HCT116 (cell line): Measurements from ENCODE around the gene CEP120. TPM values are rescaled to one million over a fixed set of nuclear protein-coding genes. Genes with fewer than 3 reads are reported as not detected.

Experiments
- ATAC-seq: fragments of 200-7000 bp; cut with Tn5 transposase; 2 replicates; pipeline ENCODE4 v1.9.1; 2020; ENCODE audit warnings: mild to moderate bottlenecking, moderate library complexity
- BruUV-seq: library from RNA; stranded (reverse); fragments of 400-500 nt; replicated peaks from 2 replicates; lab custom pipeline; 2021; lab: Mats Ljungman, UMichigan
- CTCF ChIA-PET: fragments of 300-600 bp; sonication (Branson Sonifier 250); formaldehyde crosslinking; loops from one replicate; lab custom pipeline; 2021; ENCODE audit warnings: antibody characterized with exemption; lab: Charles Lee
- POLR2A ChIA-PET: fragments of 300-600, 350-600 bp; sonication (Branson Sonifier 250); formaldehyde crosslinking; loops from one replicate; lab custom pipeline; 2021; ENCODE audit warnings: antibody characterized with exemption; lab: Charles Lee
- RAD21 ChIA-PET, 2 experiments: fragments of 300-600 bp; sonication (Branson Sonifier 250); formaldehyde crosslinking; loops; one replicate each; lab custom pipeline; 2023; ENCODE audit warnings: low total read pairs in 2 of 2; ENCODE audit not compliant: uncharacterized antibody in 2 of 2, unreplicated experiment in 2 of 2, low non-redundant PET in 1 of 2; lab: Charles Lee
- DNase-seq: peaks from one replicate; pipeline ENCODE4 v3.0.0-alpha.2; 2010; ENCODE audit warnings: low read depth, low spot score
- H2AFZ ChIP-seq: fragments of 200-600 bp; shearing (Covaris generic), sonication (generic); 2 replicates; pipeline ENCODE4 v1.6.1; 2017; ENCODE audit warnings: low read depth, mixed run types, mixed read lengths, antibody characterized with exemption, low read length; ENCODE audit not compliant: poor library complexity, severe bottlenecking
- H3K27ac ChIP-seq: 2 replicates; pipeline ENCODE4 v1.5.1; 2012; ENCODE audit warnings: low read depth, low read length
- H3K27me3 ChIP-seq: fragments of 200-600 bp; sonication (generic); 2 replicates; pipeline ENCODE4 v1.6.1; 2016; ENCODE audit warnings: mixed run types, low read length, mixed read lengths; ENCODE audit not compliant: insufficient read depth
- H3K36me3 ChIP-seq, 2 experiments: fragments of 200-500 bp in 1 of 2; fragments of 200-600 bp in 1 of 2; sonication (Bioruptor generic) in 1 of 2; sonication (generic) in 1 of 2; 2 replicates each; pipeline versions ENCODE4 v1.5.1 to v1.6.1; 2014 to 2016; ENCODE audit warnings: low read length in 2 of 2, inconsistent platforms in 1 of 2, mixed read lengths in 1 of 2, mixed run types in 1 of 2; ENCODE audit not compliant: insufficient read depth in 2 of 2, control insufficient read depth in 1 of 2
- H3K4me1 ChIP-seq, 2 experiments: fragments of 200-600 bp in 1 of 2; sonication (generic) in 1 of 2; 2 replicates each; pipeline versions ENCODE4 v1.5.1 to v1.6.1; 2012 to 2017; ENCODE audit warnings: low read length in 2 of 2, inconsistent platforms in 1 of 2, mild to moderate bottlenecking in 1 of 2, mixed read lengths in 1 of 2, mixed run types in 1 of 2, moderate library complexity in 1 of 2; ENCODE audit not compliant: insufficient read depth in 2 of 2, control insufficient read depth in 1 of 2
- H3K4me2 ChIP-seq: fragments of 200-600 bp; sonication (generic); 2 replicates; pipeline ENCODE4 v1.6.1; 2017; ENCODE audit warnings: mixed run types, low read length, mixed read lengths
- H3K4me3 ChIP-seq, 2 experiments: fragments of 200-600 bp in 1 of 2; sonication (generic) in 1 of 2; replicated peaks in 1 of 2; 2 replicates each; pipeline ENCODE4 v1.5.1; 2011 to 2016; ENCODE audit warnings: low read length in 2 of 2, control low read depth in 1 of 2, low read depth in 1 of 2, mild to moderate bottlenecking in 1 of 2, mixed read lengths in 1 of 2, mixed run types in 1 of 2
- H3K79me2 ChIP-seq: fragments of 200-600 bp; sonication (generic); 2 replicates; pipeline ENCODE4 v1.6.1; 2017; ENCODE audit warnings: mild to moderate bottlenecking, mixed run types, low read length, moderate library complexity, mixed read lengths; ENCODE audit not compliant: insufficient read depth
- H3K9ac ChIP-seq: fragments of 200-600 bp; sonication (generic); 2 replicates; pipeline ENCODE4 v1.6.1; 2016; ENCODE audit warnings: low read length, mixed read lengths
- H3K9me2 ChIP-seq: fragments of 200-600 bp; sonication (generic), shearing (Covaris generic); 2 replicates; pipeline ENCODE4 v1.6.1; 2017; ENCODE audit warnings: mixed run types, mild to moderate bottlenecking, moderate library complexity; ENCODE audit not compliant: insufficient read depth
- H3K9me3 ChIP-seq, 2 experiments: fragments of 200-500 bp in 1 of 2; fragments of 200-600 bp in 1 of 2; sonication (Bioruptor generic) in 1 of 2; sonication (generic) in 1 of 2; 2 replicates each; pipeline ENCODE4 v1.6.1; 2014 to 2017; ENCODE audit warnings: low read length in 2 of 2, mixed read lengths in 2 of 2, inconsistent platforms in 1 of 2, low read depth in 1 of 2, mild to moderate bottlenecking in 1 of 2, mixed run types in 1 of 2, moderate library complexity in 1 of 2; ENCODE audit not compliant: control insufficient read depth in 1 of 2, insufficient read depth in 1 of 2
- H4K20me1 ChIP-seq: fragments of 200-600 bp; sonication (generic), shearing (Covaris generic); 2 replicates; pipeline ENCODE4 v1.6.1; 2017; ENCODE audit warnings: mixed run types, mild to moderate bottlenecking, moderate library complexity; ENCODE audit not compliant: insufficient read depth
- CTCF ChIP-seq, 3 experiments: fragments of 200-600 bp in 1 of 3; sonication (generic) in 1 of 3; IDR thresholded peaks in 2 of 3; conservative IDR thresholded peaks in 1 of 3; 2 replicates each; pipeline ENCODE4 v1.5.1; 2012 to 2017; ENCODE audit warnings: low read depth in 2 of 3, low read length in 2 of 3, antibody characterized with exemption in 1 of 3, borderline replicate concordance in 1 of 3, control low read depth in 1 of 3, mild to moderate bottlenecking in 1 of 3, mixed read lengths in 1 of 3, mixed run types in 1 of 3, moderate library complexity in 1 of 3; ENCODE audit not compliant: insufficient read depth in 1 of 3
- EZH2phosphoT487 ChIP-seq: fragments of 200-600 bp; IDR thresholded peaks from 2 replicates; pipeline ENCODE4 v1.6.1; 2018; ENCODE audit warnings: antibody characterized with exemption, borderline replicate concordance
- POLR2A ChIP-seq: IDR thresholded peaks from 2 replicates; pipeline ENCODE4 v1.7.0; 2011; ENCODE audit warnings: borderline replicate concordance; ENCODE audit not compliant: insufficient read depth, insufficient read length; ENCODE audit errors: extremely low read depth
- POLR2AphosphoS5 ChIP-seq: IDR thresholded peaks from 2 replicates; pipeline ENCODE4 v1.6.1; 2011; ENCODE audit warnings: mild to moderate bottlenecking, low read depth, low read length, moderate library complexity
- ZFX ChIP-seq: fragments of 450-650 bp; IDR thresholded peaks from 2 replicates; pipeline ENCODE4 v1.6.1; 2017
- intact Hi-C: fragments of 100-400 bp; cut with micrococcal nuclease; formaldehyde crosslinking; loops from 2 replicates; pipeline ENCODE4 v1.10.0; 2022
- total RNA-seq: library from RNA; stranded (reverse); gene quantifications from one replicate; pipeline ENCODE4 v1.2.1, GENCODE V29; 2021; ENCODE audit not compliant: unreplicated experiment

Gene CEP120
- total RNA-seq, 1 experiment from 2014 or later, result 30.2 TPM

DNA sequence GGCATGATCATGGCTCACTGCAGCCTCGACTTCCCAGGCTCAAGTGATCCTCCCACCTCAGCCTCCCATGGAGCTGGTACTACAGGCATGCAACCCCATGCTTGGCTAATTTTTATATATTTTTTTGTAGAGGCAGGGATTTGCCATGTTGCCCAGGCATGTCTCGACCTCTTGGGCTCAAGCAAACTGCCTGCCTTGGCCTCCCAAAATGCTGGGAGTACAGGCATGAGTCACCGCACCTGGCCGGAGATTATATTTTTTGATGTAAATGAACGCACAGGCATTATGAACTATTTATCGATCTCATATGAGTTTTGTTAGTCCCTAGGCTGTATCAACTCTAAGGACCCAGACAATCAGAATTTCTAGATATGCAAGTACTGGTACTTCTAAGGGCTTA is 25.5 kb upstream of the CEP120 start (continued):
- TF ChIP-seq CTCF (IDR thresholded peaks at IDR 0.05 in 2 of 3, conservative IDR thresholded peaks at IDR 0.05 in 1 of 3; ENCODE audit: borderline replicate concordance in 1 of 3, insufficient read depth in 1 of 3, low read depth in 2 of 3, low read length in 2 of 3), result no peak
- TF ChIP-seq POLR2AphosphoS5, result no peak
- TF ChIP-seq, all 23 proteins: peak for 0

- no peaks in the 10 kb centered on the region for H3K79me2 ChIP-seq
- no peaks in the 10 kb centered on the region for H3K27me3 ChIP-seq
- intact Hi-C loops, result no loop called here
- RAD21 ChIA-PET, result no interaction called here
- no peak overlapping the region for H3K4me3 ChIP-seq
- no peak overlapping the region for H3K4me2 ChIP-seq
- H4K20me1 ChIP-seq, result no peaks in the 10 kb centered on the region
- DNase-seq (no peak), ATAC-seq (no peak)
- no peak for TF ChIP-seq POLR2A
- POLR2A ChIA-PET, result interaction anchor here (0.7 kb wide), 1 partner anchor 50 kb away, joined by 3 read pairs; no protein-coding TSS in a partner anchor
- H3K36me3 ChIP-seq, result no peaks in the 10 kb centered on the region
- no peak overlapping the region for H3K27ac ChIP-seq
- no peak overlapping the region for H3K9ac ChIP-seq
- no peak overlapping the region for H2AFZ ChIP-seq
- no peaks in the 10 kb centered on the region for H3K9me2 ChIP-seq
- no peaks in the 10 kb centered on the region for H3K4me1 ChIP-seq
- no peaks in the 10 kb centered on the region for H3K9me3 ChIP-seq
- BruUV-seq, result no TSS peak
- CTCF ChIA-PET, result no interaction called here
Observed at GRCh38 chr5:123448017-123448617, 24.9 kb upstream of the CEP120 start.

DNA sequence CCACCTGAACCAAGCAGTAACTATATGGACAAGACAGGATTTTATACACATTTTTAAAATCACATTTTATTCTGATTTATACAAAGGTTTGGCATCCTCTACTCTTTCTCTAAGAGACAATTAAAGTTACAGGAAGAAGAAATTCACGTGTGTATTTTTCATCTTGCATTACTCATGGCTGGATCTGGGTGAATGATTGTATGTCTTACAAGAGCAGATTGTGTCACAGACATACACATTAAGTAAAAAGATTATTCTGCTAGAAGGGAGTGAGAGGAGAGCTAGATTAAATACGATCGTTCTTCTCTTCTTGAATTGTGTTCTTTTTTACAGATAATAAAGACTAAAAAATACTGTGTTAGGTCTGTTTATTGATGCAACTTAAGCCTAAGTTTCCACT is 20.8 kb upstream of the CEP120 start:
- H3K4me1 ChIP-seq, result no peaks in the 10 kb centered on the region
- ChIA-PET RAD21 (no interaction called here), CTCF (interaction anchor here (1.2 kb wide), 1 partner anchor 21 kb away, joined by 3 read pairs; the partner anchor contains the start of gene CEP120), POLR2A (no interaction called here)
- H3K9me2 ChIP-seq, result no peaks in the 10 kb centered on the region
- DNase-seq (no peak), ATAC-seq (no peak)
- no peaks in the 10 kb centered on the region for H3K27me3 ChIP-seq
- no peaks in the 10 kb centered on the region for H3K36me3 ChIP-seq
- H4K20me1 ChIP-seq, result no peaks in the 10 kb centered on the region
- no peak for TF ChIP-seq ZFX
- no peak for TF ChIP-seq EZH2phosphoT487
- H3K27ac ChIP-seq, result no peak overlapping the region
- H2AFZ ChIP-seq, result no peak overlapping the region
- no peak overlapping the region for H3K9ac ChIP-seq
- BruUV-seq, result no TSS peak
- no peaks in the 10 kb centered on the region for H3K9me3 ChIP-seq
- H3K4me2 ChIP-seq, result no peak overlapping the region
- H3K4me3 ChIP-seq, result no peak overlapping the region
- H3K79me2 ChIP-seq, result no peaks in the 10 kb centered on the region
- intact Hi-C loops, result no loop called here
